Epithelial cell of prostate (primary cell): ENCODE data around the gene CPA5.
"Not testable (repeated sequence)": the region's sequence is repeated elsewhere in the genome, so short reads cannot be mapped to it uniquely, and the experiment has no call there.

Source experiments
- DNase-seq: peaks from one replicate; pipeline ENCODE4 v3.0.0-alpha.2; 2011; ENCODE audit warnings: low read depth, low spot score
- H3K27ac ChIP-seq: fragments of 450-650 bp; 2 replicates; pipeline ENCODE4 v1.5.1; 2017; ENCODE audit warnings: mild to moderate bottlenecking

The CPA5 gene

GRCh38 chr7:130371046-130371445, 26.4 kb downstream of the CPA5 start:
- no peak overlapping the region for H3K27ac ChIP-seq
- DNase-seq = no peak

GRCh38 chr7:130372402-130373165, 28.0 kb downstream of the CPA5 start:
- DNase-seq = no peak

GRCh38 chr7:130374507-130374906, 29.9 kb downstream of the CPA5 start:
- no peak for DNase-seq
- H3K27ac ChIP-seq = peak overlapping the region; percentile 95

More at GRCh38 chr7:130372402-130373165, 28.0 kb downstream of the CPA5 start:
- H3K27ac ChIP-seq = peak overlapping the region; percentile 95

GRCh38 chr7:130376461-130376860, 31.8 kb downstream of the CPA5 start:
- H3K27ac ChIP-seq, DNase-seq: not testable (repeated sequence)

GRCh38 chr7:130377178-130377577, 32.6 kb downstream of the CPA5 start:
- H3K27ac ChIP-seq = no peak overlapping the region
- no peak for DNase-seq

- DNase-seq = no peak
- no peak overlapping the region for H3K27ac ChIP-seq
These were observed 34.4 kb downstream of the CPA5 start for GRCh38 chr7:130379019-130379418.

GRCh38 chr7:130379532-130379920, 34.9 kb downstream of the CPA5 start:
- no peak overlapping the region for H3K27ac ChIP-seq
- no peak for DNase-seq

GRCh38 chr7:130379921-130380860, 35.6 kb downstream of the CPA5 start, which contains the start of gene CPA1:
CPA1 (plus strand) TSS chr7:130380494; CDS start chr7:130380521, 27 bp downstream.
- no peak for DNase-seq
- no peak within 1 kb of the TSS for H3K27ac ChIP-seq

- DNase-seq = no peak
- H3K27ac ChIP-seq = no peak overlapping the region
These were observed 36.3 kb downstream of the CPA5 start for GRCh38 chr7:130380861-130381455.

GRCh38 chr7:130381468-130382312, 37.1 kb downstream of the CPA5 start:
- H3K27ac ChIP-seq = no peak overlapping the region
- no peak for DNase-seq

- H3K27ac ChIP-seq = no peak overlapping the region
- DNase-seq = no peak
These were observed 38.8 kb downstream of the CPA5 start for GRCh38 chr7:130383187-130383980.

- no peak for DNase-seq
These were observed 39.8 kb downstream of the CPA5 start for GRCh38 chr7:130384371-130384801.

GRCh38 chr7:130384841-130385599, 40.4 kb downstream of the CPA5 start:
- DNase-seq = no peak
- H3K27ac ChIP-seq = no peak overlapping the region

More at GRCh38 chr7:130384371-130384801, 39.8 kb downstream of the CPA5 start:
- H3K27ac ChIP-seq = no peak overlapping the region

- H3K27ac ChIP-seq = no peak overlapping the region
- DNase-seq = no peak
These were observed 41.0 kb downstream of the CPA5 start for GRCh38 chr7:130385600-130386066.

- no peak overlapping the region for H3K27ac ChIP-seq
- no peak for DNase-seq
These were observed 42.3 kb downstream of the CPA5 start for GRCh38 chr7:130386876-130387275.

GRCh38 chr7:130387306-130387627, 42.7 kb downstream of the CPA5 start:
- no peak for DNase-seq
- no peak overlapping the region for H3K27ac ChIP-seq

- H3K27ac ChIP-seq = no peak overlapping the region
- DNase-seq = no peak
These were observed 43.2 kb downstream of the CPA5 start for GRCh38 chr7:130387628-130388403.
